Mucosa of stomach (tissue), 1 donor: ENCODE results near the gene SPSB2.
A peak's percentile ranks its signal among the peaks of the same experiment; 100 is the strongest.

Experiments
- H3K27me3 ChIP-seq: one replicate; pipeline ENCODE4 v1.7.0; 2013; ENCODE audit warnings: mild to moderate bottlenecking, low read length; ENCODE audit not compliant: control insufficient read depth, insufficient read depth
- H3K36me3 ChIP-seq: one replicate; pipeline ENCODE4 v1.7.0; 2013; ENCODE audit warnings: low read length; ENCODE audit not compliant: control insufficient read depth, insufficient read depth
- H3K4me1 ChIP-seq: one replicate; pipeline ENCODE4 v1.7.0; 2013; ENCODE audit warnings: mild to moderate bottlenecking, low read length; ENCODE audit not compliant: control insufficient read depth, insufficient read depth
- H3K4me3 ChIP-seq: one replicate; pipeline ENCODE4 v1.7.0; 2013; ENCODE audit warnings: low read length
- H3K9ac ChIP-seq: one replicate; pipeline ENCODE4 v1.7.0; 2013; ENCODE audit warnings: mild to moderate bottlenecking, low read length, moderate library complexity
- H3K9me3 ChIP-seq: one replicate; pipeline ENCODE4 v1.7.0; 2013; ENCODE audit warnings: mild to moderate bottlenecking, low read length, moderate library complexity; ENCODE audit not compliant: control insufficient read depth
- donor health status: Pancreatic carcinoma.

Gene SPSB2

GRCh38 chr12:6851153-6851920 lies 21.8 kb downstream of the SPSB2 start, which contains the start of gene CDCA3:
Gene CDCA3, minus strand, starts transcription at chr12:6851286. Its CDS starts 334 bp downstream, at chr12:6850952.
- H3K4me3 ChIP-seq = peak within 1 kb of the TSS; percentile 96
- no peaks in the 10 kb centered on the region for H3K27me3 ChIP-seq
- no peaks in the 10 kb centered on the region for H3K9me3 ChIP-seq
- H3K9ac ChIP-seq = peak within 1 kb of the TSS; percentile 85
- peaks cover 2% of the 10 kb centered on the region for H3K36me3 ChIP-seq
- peaks cover 17% of the 10 kb centered on the region for H3K4me1 ChIP-seq

- no peak overlapping the region for H3K9ac ChIP-seq
- no peak overlapping the region for H3K4me3 ChIP-seq
- peaks cover 17% of the 10 kb centered on the region for H3K4me1 ChIP-seq
- H3K27me3 ChIP-seq = no peaks in the 10 kb centered on the region
- H3K36me3 ChIP-seq = no peaks in the 10 kb centered on the region
- H3K9me3 ChIP-seq = no peaks in the 10 kb centered on the region
These were observed 22.3 kb downstream of the SPSB2 start for GRCh38 chr12:6850796-6851152.

GRCh38 chr12:6849976-6850560 lies 23.0 kb downstream of the SPSB2 start:
- H3K36me3 ChIP-seq = no peaks in the 10 kb centered on the region
- H3K27me3 ChIP-seq = no peaks in the 10 kb centered on the region
- H3K9ac ChIP-seq = no peak overlapping the region
- H3K4me1 ChIP-seq = peaks cover 17% of the 10 kb centered on the region
- no peak overlapping the region for H3K4me3 ChIP-seq
- no peaks in the 10 kb centered on the region for H3K9me3 ChIP-seq

GRCh38 chr12:6849427-6849826 lies 23.7 kb downstream of the SPSB2 start:
- no peaks in the 10 kb centered on the region for H3K9me3 ChIP-seq
- no peaks in the 10 kb centered on the region for H3K36me3 ChIP-seq
- no peak overlapping the region for H3K4me3 ChIP-seq
- H3K27me3 ChIP-seq = no peaks in the 10 kb centered on the region
- peaks cover 17% of the 10 kb centered on the region for H3K4me1 ChIP-seq
- H3K9ac ChIP-seq = no peak overlapping the region

- H3K9ac ChIP-seq = no peak overlapping the region
- H3K9me3 ChIP-seq = no peaks in the 10 kb centered on the region
- H3K4me3 ChIP-seq = no peak overlapping the region
- peaks cover 19% of the 10 kb centered on the region for H3K4me1 ChIP-seq
- no peaks in the 10 kb centered on the region for H3K27me3 ChIP-seq
- no peaks in the 10 kb centered on the region for H3K36me3 ChIP-seq
These were observed 25.4 kb downstream of the SPSB2 start for GRCh38 chr12:6847676-6848075.

GRCh38 chr12:6846316-6846869 lies 26.7 kb downstream of the SPSB2 start:
- Histone ChIP-seq H3K27me3 (no peaks in the 10 kb centered on the region), H3K36me3 (no peaks in the 10 kb centered on the region), H3K4me1 (peaks cover 29% of the 10 kb centered on the region), H3K9ac (no peak overlapping the region), H3K9me3 (no peaks in the 10 kb centered on the region), H3K4me3 (no peak overlapping the region)

- peaks cover 27% of the 10 kb centered on the region for H3K4me1 ChIP-seq
- no peaks in the 10 kb centered on the region for H3K9me3 ChIP-seq
- no peak overlapping the region for H3K4me3 ChIP-seq
- no peaks in the 10 kb centered on the region for H3K27me3 ChIP-seq
- no peaks in the 10 kb centered on the region for H3K36me3 ChIP-seq
- H3K9ac ChIP-seq = no peak overlapping the region
These were observed 27.7 kb downstream of the SPSB2 start for GRCh38 chr12:6845395-6845794.

- Histone ChIP-seq H3K9ac (no peak overlapping the region), H3K4me3 (no peak overlapping the region), H3K9me3 (no peaks in the 10 kb centered on the region), H3K36me3 (no peaks in the 10 kb centered on the region), H3K4me1 (peaks cover 23% of the 10 kb centered on the region), H3K27me3 (no peaks in the 10 kb centered on the region)
These were observed 29.8 kb downstream of the SPSB2 start for GRCh38 chr12:6843118-6843902.

GRCh38 chr12:6842075-6842474 lies 31.0 kb downstream of the SPSB2 start:
- no peaks in the 10 kb centered on the region for H3K36me3 ChIP-seq

GRCh38 chr12:6840761-6841515 lies 32.2 kb downstream of the SPSB2 start, which contains the start of gene GNB3:
Gene GNB3, plus strand, starts transcription at chr12:6840925. Its CDS starts 363 bp downstream, at chr12:6841288.
- Histone ChIP-seq H3K4me1 (peaks cover 24% of the 10 kb centered on the region), H3K4me3 (no peak within 1 kb of the TSS), H3K9me3 (no peaks in the 10 kb centered on the region), H3K9ac (no peak within 1 kb of the TSS), H3K36me3 (no peaks in the 10 kb centered on the region), H3K27me3 (no peaks in the 10 kb centered on the region)

More at GRCh38 chr12:6842075-6842474, 31.0 kb downstream of the SPSB2 start:
- Histone ChIP-seq H3K27me3 (no peaks in the 10 kb centered on the region), H3K9me3 (no peaks in the 10 kb centered on the region), H3K9ac (no peak overlapping the region), H3K4me1 (peaks cover 23% of the 10 kb centered on the region), H3K4me3 (no peak overlapping the region)

- Histone ChIP-seq H3K4me1 (peaks cover 26% of the 10 kb centered on the region), H3K36me3 (no peaks in the 10 kb centered on the region), H3K27me3 (no peaks in the 10 kb centered on the region), H3K9ac (no peak overlapping the region), H3K4me3 (no peak overlapping the region), H3K9me3 (no peaks in the 10 kb centered on the region)
These were observed 32.8 kb downstream of the SPSB2 start for GRCh38 chr12:6840330-6840729.
